GM18951 (cell line): ENCODE measurements around the gene CDKAL1.

Experiments
- POLR2A ChIP-seq: IDR thresholded peaks from 4 replicates; pipeline ENCODE4 v1.6.1; 2011; ENCODE audit warnings: mild to moderate bottlenecking; ENCODE audit not compliant: insufficient read length, insufficient read depth; ENCODE audit errors: extremely low read depth
- in situ Hi-C: fragments of 300-500 bp; cut with MboI; formaldehyde crosslinking; loops from one replicate; pipeline ENCODE4 v1.12.0; 2022; ENCODE audit warnings: low sequenced_read_pairs, mixed read lengths, inconsistent platforms; ENCODE audit not compliant: unreplicated experiment

The CDKAL1 gene

DNA sequence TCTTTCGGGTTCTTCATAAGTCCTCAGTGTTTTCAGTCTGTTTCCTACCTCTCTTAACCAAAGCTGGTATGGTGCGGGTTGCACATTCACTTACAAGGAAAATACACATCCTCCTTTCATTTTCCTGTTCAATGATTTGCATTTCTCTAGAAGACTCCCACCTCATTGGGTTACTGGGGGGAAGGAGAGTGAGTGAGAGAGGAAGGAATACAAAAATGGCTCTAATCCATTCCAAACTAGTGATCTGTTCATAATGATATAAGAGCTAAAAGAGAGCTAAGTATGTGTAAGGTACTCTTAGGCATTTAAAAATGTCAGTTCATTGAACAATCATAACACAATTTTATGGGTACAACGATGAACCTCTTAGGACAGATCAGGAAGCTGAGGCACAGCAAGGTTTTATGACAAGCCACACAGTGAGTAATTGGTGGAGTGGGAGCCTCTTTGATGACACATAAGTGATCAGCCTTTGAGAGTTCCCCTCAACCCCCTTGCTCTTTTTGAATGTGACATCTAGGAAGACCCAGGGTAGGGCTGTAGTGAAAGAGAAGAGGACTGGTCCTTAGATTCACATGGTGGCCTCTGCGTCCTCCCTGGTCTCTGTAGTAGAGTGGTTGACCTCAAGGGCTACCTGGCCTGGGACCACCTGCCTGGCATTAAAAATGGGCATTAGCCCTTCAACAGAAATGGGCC lies 730.9 kb downstream of the CDKAL1 start:
- in situ Hi-C loops = no loop called here
- TF ChIP-seq POLR2A = no peak

DNA sequence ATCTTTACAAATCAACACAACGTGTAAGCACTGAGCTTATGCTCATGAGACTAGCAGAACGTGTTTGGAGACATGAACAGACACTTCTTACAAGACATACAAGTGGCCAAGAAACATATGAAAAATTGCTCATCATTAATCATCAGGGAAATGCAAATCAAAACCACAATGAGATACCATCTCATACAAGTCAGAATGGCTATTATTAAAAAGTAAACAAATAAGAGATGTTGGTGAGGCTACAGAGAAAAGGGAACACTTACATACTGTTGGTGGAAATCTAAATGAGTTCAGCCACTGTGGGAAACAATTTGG lies 731.4 kb downstream of the CDKAL1 start:
- TF ChIP-seq POLR2A = no peak
- in situ Hi-C loops = no loop called here

DNA sequence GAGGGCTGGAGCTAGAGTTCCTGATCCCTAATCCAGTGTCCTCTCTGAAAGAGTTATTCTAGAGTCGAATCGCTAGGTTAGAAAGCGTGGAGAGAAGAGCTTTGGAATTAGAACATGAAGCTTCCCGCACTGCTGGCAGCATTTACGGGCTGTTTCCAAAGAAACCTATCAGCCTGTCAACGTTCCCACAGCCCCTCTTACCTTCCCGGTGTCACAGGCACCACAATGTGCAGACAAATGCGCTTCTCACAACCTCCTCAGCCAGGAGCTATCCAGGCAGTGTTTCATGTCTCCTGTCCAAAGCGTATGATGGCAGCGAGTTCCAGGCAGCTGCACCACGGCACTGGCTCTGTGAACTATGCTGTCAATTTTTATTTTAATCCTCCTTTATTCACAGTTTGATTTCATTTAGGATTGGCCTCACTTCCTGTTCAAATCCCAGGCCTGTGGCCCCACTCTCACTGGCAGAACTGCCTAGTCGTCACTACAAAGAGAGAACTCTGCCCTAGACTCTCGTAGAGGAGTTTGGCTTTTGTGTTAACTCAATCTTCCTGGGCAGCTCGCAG lies 736.5 kb downstream of the CDKAL1 start:
- in situ Hi-C loops = no loop called here
- TF ChIP-seq POLR2A = no peak

DNA sequence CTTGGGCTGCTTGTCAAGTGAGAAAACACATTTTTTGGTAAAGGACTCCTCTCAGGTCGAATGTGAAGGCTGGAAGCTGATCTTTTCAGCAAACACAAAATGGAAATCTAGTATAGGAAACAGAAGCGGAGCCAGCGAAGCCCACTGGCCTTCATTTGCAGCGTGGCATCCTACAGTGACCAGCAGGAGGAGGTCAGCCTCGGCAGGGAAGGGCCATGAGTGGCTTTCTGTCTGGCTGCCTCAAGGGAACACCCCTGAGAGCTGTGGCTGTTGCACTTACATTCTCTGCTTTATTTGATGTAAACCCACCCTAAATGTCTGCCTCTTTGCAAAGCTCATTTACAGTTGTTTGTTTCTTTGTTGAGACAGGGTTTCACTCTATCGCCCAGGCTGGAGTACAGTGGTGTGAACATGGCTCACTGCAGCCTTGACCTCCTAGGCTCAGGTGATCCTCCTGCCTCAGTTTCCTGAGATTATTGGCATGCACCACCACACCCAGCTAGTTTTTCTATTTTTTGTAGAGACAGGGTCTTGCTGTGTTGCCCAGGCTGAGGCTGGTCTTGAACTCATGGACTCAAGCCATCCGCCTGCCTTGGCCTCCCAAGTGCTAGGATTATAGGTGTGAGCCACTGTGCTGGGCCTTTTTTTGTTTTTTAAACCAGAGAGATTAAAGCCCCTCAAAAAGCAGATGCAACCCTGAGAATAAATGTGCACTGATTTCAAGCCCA lies 737.3 kb downstream of the CDKAL1 start:
- in situ Hi-C loops = no loop called here

DNA sequence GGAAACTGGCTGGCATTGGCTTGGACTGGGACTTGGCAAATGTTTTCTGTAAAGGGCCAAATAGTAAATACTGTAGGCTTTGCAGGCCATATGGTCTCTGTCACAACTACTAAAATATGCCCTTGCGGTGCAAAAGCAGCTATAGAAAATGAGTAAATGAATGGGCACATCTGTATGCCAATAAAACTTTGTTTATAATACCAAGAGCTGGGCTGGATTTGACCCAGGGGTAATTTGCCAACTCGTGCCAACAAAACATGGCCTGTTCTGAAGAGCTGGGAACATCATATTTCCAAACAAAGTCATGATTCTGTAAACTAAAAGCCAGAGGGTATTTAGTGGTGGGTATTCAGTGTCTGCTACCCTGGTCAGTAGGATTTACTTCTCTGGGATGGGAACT lies 739.2 kb downstream of the CDKAL1 start:
- in situ Hi-C loops = no loop called here

More for the DNA sequence above, 737.3 kb downstream of the CDKAL1 start:
- TF ChIP-seq POLR2A = no peak

DNA sequence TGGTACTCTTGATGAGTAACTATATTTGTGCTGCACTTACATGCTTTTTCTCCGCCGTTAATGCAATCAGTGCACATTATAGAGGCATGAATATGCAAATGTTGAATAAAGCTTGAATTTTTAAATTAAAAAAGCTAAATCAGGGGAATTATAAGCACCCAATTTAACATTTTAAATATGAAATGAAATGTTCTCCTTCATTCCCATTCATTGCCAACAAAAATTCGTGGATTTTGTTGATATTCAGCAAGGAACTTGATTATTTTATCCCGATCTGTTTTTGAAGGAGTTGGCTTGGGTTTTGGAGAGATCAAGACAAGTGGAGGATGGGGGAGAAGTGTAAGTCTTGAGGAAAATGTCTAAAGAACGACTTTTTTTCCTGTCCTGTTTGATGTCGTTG lies 740.6 kb downstream of the CDKAL1 start:
- in situ Hi-C loops = no loop called here
- TF ChIP-seq POLR2A = no peak

More for the DNA sequence above, 739.2 kb downstream of the CDKAL1 start:
- TF ChIP-seq POLR2A = no peak

DNA sequence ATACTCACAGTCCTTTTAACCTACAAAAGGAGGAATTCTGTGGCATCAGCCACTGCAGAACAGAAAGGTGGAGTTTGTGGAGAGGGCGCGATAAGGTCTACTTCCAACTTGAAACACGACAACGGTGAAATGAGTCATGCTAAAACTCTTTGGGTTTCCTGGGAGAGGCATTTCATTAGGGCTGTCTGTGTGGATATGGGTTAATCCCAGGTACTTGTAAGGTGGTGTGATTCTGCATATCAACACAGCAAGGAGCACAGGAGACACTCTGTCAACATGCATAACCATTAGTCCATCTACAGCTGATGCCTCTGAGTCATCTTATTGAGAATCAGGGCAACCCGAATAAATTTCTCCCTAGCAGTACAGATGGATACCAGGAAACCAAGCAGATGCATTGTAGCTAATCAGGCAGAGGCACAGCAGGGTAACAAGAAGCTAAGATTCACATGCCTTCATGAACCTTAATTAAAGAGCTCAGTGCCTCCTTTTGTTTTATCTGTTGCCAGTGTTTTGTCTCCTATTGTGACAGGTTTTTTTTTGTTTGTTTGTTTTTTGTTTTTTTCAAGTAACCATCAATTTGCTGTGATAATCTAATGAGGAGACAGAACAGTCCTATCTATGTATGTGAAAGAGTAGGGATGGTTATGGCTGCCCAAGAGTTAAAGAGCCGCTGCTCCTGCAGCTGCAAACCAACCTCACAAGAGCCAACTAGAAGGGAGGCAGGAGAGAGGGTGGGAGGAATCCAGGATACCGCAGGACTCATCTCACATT lies 743.5 kb downstream of the CDKAL1 start:
- TF ChIP-seq POLR2A = no peak
- in situ Hi-C loops = no loop called here

DNA sequence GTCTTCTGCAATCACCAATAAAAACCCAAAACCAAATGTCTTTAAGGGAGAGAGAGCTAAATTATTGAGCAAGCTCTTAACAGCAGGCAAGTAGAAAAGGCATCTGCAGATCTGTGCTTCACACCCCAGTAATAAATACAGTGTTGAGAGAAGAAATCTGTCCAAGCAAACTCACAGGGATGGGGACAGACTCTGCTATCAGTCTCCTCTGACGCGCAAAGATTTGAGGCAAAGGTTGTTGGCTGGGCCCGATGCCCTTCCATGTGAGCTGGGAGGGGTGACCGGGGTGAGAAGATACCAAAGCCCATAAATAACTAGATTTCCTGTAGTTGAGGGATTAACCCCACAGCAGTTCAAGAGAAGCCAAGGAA lies 744.1 kb downstream of the CDKAL1 start:
- TF ChIP-seq POLR2A = no peak
- in situ Hi-C loops = no loop called here

DNA sequence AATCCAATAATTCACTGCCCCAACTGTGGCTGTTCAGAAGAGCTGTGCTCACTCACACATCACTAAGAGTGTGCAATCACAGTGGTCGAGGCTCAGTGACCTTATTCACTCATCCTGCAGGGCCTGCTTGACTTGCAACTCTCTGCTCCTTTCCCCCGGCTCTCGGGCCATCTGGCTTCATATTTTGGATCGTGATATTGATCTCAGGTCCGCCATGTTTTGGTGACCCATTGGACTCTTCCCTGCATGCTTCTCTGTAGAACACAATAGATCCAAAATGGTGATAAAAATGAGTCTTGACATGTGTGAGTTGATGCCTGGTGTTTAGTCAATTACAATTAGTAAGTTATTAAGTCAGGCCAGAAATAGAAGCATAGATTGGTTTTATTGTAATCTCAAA lies 745.4 kb downstream of the CDKAL1 start:
- in situ Hi-C loops = no loop called here
- TF ChIP-seq POLR2A = no peak

DNA sequence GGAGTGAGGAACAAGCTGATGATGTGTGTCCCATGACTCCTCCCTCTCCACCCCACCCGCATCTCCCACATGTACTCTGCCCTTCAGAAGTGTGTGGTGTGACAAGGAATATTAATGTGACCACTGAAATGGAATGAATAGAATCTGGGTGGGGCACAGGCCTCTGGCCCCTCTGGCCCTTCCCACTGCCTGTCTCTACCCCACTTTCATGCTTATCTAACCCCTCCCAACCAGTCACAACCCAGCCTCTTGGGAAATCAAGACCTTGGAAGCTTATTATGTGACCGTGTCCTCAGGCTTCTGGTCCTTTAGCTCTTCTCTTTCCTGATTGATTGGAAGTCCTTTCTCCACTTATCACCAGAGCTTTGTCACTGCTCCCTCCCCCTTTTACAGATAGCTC lies 747.1 kb downstream of the CDKAL1 start:
- in situ Hi-C loops = no loop called here
- no peak for TF ChIP-seq POLR2A
